ENCODE measurements around the gene SHH. TPM values are rescaled to one million over a fixed set of nuclear protein-coding genes. Genes with fewer than 3 reads are reported as not detected.
"Not testable (repeated sequence)": the region's sequence is repeated elsewhere in the genome, so short reads cannot be mapped to it uniquely, and the experiment has no call there.

The SHH gene
- total RNA-seq, 6 experiments from 2014 or later, result not detected

GRCh38 chr7:155840909-155841308, 28.6 kb upstream of the SHH start:
- no peak for TF ChIP-seq CTCF (IDR thresholded peaks at IDR 0.05)
- H3K4me1 Mint-ChIP-seq (ENCODE audit: low read depth), result no peaks in the 10 kb centered on the region
- no peaks in the 10 kb centered on the region for H3K36me3 Mint-ChIP-seq (ENCODE audit: low read depth)
- peaks cover 12% of the 10 kb centered on the region; the same call in 1 of the 2 replicates for H3K9me3 Mint-ChIP-seq
- H3K27ac Mint-ChIP-seq, result no peak overlapping the region
- DNase-seq, result no peak
- peaks cover 9% of the 10 kb centered on the region for H3K27me3 Mint-ChIP-seq (ENCODE audit: insufficient read depth)
- H3K4me3 Mint-ChIP-seq, result no peak overlapping the region

GRCh38 chr7:155840262-155840885, 28.1 kb upstream of the SHH start:
- Mint-ChIP-seq H3K27ac (no peak overlapping the region), H3K36me3 (ENCODE audit: low read depth) (no peaks in the 10 kb centered on the region), H3K4me1 (ENCODE audit: low read depth) (no peaks in the 10 kb centered on the region), H3K4me3 (no peak overlapping the region), H3K9me3 (peaks cover 12% of the 10 kb centered on the region; the same call in 1 of the 2 replicates), H3K27me3 (ENCODE audit: insufficient read depth) (peaks cover 9% of the 10 kb centered on the region)
- no peak for TF ChIP-seq CTCF (IDR thresholded peaks at IDR 0.05)
- no peak for DNase-seq

- H3K36me3 Mint-ChIP-seq (ENCODE audit: low read depth), result no peaks in the 10 kb centered on the region
- peaks cover 9% of the 10 kb centered on the region for H3K27me3 Mint-ChIP-seq (ENCODE audit: insufficient read depth)
- no peaks in the 10 kb centered on the region for H3K4me1 Mint-ChIP-seq (ENCODE audit: low read depth)
- peaks cover 12% of the 10 kb centered on the region; the same call in 1 of the 2 replicates for H3K9me3 Mint-ChIP-seq
- no peak overlapping the region for H3K4me3 Mint-ChIP-seq
- no peak for DNase-seq
- H3K27ac Mint-ChIP-seq, result no peak overlapping the region
- no peak for TF ChIP-seq CTCF (IDR thresholded peaks at IDR 0.05)
These were observed 27.2 kb upstream of the SHH start for GRCh38 chr7:155839461-155839860.

DNA sequence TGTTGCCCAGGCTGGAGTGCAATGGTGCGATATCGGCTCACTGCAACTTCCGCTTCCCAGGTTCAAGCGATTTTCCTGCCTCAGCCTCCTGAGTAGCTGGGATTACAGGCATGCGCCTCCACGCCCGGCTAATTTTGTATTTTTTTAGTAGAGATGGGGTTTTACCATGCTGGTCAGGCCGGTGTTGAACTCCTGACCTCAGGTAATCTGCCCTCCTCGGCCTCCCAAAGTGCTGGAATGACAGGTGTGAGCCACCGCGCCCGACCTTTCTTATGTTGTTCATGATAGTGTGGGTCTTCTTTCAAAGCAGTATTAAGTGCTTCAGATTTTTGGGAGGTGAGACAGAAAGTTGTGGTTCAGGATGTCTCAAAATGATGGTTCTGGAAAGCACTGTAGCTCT, 26.0 kb upstream of the SHH start:
- H3K9me3 Mint-ChIP-seq, result peaks cover 12% of the 10 kb centered on the region; the same call in 1 of the 2 replicates
- H3K27ac Mint-ChIP-seq; DNase-seq; H3K36me3 Mint-ChIP-seq (ENCODE audit: low read depth); H3K4me3 Mint-ChIP-seq; H3K4me1 Mint-ChIP-seq (ENCODE audit: low read depth); H3K27me3 Mint-ChIP-seq (ENCODE audit: insufficient read depth): not testable (repeated sequence)

DNA sequence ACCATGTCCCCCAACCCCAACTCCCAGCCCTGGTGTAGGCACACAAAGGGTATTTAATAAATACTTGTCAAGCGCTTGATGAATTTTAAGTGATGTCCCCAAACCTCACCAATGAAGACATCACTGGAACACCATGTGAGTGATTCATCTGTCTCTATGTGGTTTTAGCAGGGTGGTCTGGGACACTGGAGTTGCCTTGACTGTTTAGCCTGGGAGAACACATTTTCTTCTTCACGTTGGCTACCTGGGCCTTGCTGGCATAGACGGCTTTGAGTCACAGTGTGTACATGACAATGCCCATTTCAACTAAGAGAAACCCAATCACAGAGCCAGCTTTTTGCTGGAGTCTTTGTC, 24.8 kb upstream of the SHH start:
- no peak for DNase-seq
- Mint-ChIP-seq H3K27ac (no peak overlapping the region), H3K4me1 (ENCODE audit: low read depth) (no peaks in the 10 kb centered on the region), H3K4me3 (no peak overlapping the region), H3K9me3 (peaks cover 14% of the 10 kb centered on the region; the same call in 1 of the 2 replicates), H3K36me3 (ENCODE audit: low read depth) (no peaks in the 10 kb centered on the region), H3K27me3 (ENCODE audit: insufficient read depth) (peaks cover 7% of the 10 kb centered on the region; the same call in 1 of the 2 replicates)
- no peak for TF ChIP-seq CTCF (IDR thresholded peaks at IDR 0.05)

DNA sequence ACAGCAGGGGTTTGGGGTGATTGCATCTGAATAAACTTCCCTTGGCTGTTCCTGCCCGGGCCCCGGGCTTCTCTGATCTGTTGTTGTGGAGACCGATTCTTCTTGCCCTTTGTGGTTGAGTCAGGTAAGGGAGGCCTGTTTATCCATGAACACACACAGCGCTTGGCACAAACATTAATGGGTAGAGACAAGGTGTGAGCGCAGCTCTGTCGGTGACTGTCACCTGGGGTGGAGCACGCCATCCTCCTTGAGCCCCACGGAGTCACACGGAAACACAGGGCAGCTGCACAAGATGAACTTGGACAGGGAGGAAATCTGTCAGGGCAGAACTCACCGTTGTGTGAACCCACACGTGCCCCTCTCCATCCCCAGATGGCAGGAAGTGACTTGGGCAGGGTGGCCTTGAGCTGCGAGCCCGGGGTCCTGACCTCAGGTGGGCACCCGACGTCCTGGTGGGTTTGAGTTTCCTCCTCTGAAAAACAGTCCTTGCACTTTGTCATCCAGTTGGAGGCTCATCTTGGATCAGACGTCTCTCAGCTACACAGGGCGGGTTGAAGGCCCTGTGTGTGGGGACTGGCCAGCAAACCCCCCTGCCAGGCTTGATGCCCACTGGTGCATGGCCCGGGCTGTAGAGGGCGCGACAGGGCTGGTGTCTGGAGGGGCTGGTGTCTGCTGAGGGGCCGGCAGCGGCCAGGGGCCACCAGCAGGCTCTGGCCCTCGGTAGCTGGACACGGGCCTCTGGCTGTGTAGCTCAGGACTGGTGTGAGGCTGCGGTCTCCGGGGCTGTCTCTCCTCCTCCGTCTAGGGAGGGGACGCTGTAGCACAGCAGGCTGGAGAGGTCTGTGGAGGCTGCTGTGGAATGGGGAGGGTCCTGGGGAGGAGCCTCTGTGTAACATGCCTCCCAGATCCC, 24.2 kb upstream of the SHH start:
- no peak overlapping the region for H3K4me3 Mint-ChIP-seq
- H3K9me3 Mint-ChIP-seq, result peaks cover 14% of the 10 kb centered on the region; the same call in 1 of the 2 replicates
- H3K4me1 Mint-ChIP-seq (ENCODE audit: low read depth), result no peaks in the 10 kb centered on the region
- TF ChIP-seq CTCF (IDR thresholded peaks at IDR 0.05), result no peak
- peaks cover 4% of the 10 kb centered on the region for H3K27me3 Mint-ChIP-seq (ENCODE audit: insufficient read depth)
- no peak for DNase-seq
- H3K27ac Mint-ChIP-seq, result no peak overlapping the region
- no peaks in the 10 kb centered on the region for H3K36me3 Mint-ChIP-seq (ENCODE audit: low read depth)

All from HFFc6 (cell line).